Fibroblast of skin of scalp (primary cell): Measurements from ENCODE around the gene KIAA0825.
A peak's percentile ranks its signal among the peaks of the same experiment; 100 is the strongest.
"Not testable (repeated sequence)": the region's sequence is repeated elsewhere in the genome, so short reads cannot be mapped to it uniquely, and the experiment has no call there.

Source experiments
- DNase-seq: peaks from one replicate; pipeline ENCODE4 v3.0.0-alpha.2; 2013

KIAA0825 gene

DNA sequence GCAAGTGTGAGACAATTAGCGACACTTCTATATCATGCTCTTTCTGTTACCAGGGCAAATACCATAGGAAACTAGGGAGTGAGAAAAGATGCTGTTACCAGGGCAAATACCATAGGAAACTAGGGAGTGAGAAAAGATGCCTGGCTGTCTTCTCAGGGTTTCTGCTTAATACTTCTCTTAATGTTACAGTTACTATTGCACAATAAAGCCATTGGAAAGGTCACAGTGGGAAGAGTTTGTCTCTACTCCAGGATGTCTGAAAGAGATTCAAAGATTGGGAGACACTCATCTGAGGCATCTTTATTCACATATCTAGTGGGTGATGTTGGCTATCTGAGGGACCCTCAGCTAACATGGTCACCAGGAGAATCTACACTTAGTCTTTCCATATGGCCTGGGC lies 445.3 kb downstream of the KIAA0825 start:
- DNase-seq = no peak

DNA sequence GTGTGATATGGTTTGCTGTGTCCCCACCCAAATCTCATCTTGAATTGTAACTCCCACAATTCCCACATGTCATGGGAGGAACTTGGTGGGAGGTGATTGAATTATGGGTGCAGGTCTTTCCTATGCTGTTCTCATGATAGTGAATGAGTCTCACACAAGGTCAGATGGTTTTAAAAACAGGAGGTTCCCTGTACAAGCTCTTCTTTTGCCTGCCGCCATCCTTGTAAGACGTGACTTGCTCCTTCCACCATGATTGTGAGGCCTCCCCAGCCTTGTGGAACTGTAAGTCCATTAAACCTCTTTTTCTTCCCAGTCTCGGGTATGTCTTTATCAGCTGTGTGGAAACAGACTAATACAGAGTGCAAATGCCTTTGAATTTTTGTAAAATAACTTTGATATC lies 447.3 kb downstream of the KIAA0825 start:
- not testable (repeated sequence) for DNase-seq

DNA sequence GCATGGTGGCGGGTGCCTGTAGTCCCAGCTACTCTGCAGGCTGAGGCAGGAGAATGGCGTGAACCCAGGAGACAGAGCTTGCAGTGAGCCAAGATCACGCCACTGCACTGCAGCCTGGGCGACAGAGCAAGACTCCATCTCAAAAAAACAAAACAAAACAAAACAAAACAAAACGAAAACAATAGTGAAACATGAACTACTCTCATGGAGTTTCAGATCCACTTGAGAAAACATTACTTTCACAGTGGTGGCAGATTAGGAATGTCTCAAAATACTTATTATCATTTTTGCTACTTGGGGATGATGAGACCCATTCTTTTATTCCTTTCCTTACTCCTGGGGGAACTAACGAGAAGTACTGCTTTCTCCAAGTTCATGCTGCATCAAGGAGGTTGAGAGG lies 448.2 kb downstream of the KIAA0825 start:
- not testable (repeated sequence) for DNase-seq

DNA sequence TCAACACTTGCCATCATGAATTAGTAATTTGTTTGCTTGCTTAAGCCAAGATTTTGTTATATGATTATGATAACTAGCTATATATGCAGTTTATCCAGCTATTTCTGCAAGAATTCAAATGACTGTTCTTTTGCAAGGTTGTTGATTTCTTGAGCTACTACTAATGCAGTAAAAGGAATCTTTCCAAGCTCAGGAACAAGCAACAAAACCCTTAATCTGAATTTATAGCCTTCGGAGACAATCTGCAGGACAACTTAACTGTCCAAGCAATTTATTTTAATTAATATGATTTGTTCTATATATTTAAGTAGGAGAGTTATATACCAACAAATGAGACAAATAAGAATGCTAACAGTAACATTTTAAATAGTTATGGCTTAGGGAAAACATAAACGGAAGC lies 450.3 kb downstream of the KIAA0825 start:
- no peak for DNase-seq

DNA sequence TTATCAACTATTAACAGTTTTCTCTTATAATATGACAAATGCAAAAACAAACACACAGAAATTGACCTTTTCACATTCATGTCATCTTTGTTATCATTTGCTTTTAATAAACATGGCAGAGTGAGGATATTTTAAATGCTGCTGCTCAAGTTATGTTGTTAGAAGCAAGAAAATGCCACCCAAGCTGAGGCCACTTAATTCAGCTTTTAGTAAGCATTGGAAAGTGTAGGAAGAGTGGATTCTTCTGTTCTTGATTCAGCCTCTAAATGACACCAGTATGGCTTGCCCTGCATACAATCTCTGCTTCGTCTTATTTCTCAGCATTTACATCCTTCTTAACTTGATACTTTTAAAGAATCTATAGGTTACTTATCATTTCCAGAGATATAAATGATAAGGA lies 456.6 kb downstream of the KIAA0825 start:
- DNase-seq = no peak

DNA sequence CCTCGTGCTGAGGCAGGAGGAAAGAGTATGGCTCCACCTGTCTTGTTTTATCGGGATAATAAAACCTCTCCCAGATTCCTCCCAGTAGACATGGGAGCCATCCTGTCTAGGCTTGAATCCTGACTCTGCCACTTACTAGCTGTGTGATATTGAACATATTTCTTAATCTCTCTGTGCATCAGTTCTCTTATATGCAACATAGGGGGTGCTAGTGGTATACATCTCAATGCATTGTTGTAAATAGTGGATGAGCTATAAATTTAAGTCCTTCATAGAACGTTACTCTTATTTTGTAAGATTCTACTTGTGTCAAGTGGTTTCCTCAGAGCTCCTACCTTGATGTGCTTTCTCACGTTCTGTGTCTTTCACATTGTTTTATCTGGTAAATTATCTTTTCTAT lies 459.3 kb downstream of the KIAA0825 start:
- no peak for DNase-seq

DNA sequence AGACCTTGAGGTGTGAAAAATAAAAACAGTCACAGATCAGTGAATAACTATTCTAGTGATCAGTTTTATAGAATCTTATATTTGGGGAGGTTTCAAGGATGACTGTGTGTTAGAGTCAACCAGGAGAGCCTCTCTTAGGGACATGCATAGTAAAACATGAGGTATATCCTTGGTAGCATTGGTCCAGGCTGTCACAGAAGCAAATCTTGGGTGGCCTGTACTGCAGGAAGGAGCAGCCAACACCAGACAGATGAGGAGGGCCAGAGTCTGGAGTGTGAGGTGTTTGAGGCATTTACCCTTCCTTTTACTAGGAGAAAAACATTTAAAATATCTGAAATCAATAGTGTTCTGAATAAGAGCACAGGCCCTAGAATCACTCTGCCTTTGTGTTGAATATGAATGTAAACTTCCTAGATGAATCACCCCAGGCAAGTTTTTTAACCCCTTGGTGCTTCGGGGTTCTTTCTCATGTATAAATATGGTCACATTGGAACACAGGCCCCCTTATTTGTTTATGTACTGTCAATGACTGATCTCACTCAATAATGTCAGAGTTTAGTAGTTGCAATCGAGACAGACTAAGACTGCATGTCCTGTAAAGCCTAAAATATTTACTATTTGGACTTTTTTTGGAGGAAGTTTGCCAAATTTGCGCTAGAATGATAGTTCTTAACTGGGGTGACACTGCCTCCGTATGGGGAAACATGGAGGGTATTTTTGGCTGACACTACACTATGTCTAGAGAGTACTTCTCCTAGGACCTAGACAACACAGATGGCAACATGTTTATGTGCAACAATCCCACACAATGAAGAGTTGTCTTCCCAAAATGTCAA lies 460.5 kb downstream of the KIAA0825 start:
- no peak for DNase-seq

DNA sequence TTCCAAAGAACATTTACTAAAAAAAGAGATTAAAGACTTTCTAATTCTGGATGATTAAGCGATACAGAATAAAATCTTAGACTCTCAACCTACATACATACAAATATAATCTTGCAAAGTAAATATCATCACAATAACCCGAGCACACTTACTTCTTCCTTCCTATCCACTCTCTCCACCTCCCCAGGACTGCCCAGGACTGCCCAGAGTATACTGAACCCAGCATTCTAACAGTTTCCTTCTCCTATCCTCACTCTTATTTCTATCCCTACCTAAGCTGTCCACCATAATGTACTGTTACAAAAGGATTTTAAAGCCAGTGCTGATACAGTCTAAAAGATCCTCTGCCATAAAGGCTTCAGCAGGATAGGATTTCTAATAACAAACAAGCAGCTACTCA lies 463.7 kb downstream of the KIAA0825 start:
- DNase-seq = no peak

DNA sequence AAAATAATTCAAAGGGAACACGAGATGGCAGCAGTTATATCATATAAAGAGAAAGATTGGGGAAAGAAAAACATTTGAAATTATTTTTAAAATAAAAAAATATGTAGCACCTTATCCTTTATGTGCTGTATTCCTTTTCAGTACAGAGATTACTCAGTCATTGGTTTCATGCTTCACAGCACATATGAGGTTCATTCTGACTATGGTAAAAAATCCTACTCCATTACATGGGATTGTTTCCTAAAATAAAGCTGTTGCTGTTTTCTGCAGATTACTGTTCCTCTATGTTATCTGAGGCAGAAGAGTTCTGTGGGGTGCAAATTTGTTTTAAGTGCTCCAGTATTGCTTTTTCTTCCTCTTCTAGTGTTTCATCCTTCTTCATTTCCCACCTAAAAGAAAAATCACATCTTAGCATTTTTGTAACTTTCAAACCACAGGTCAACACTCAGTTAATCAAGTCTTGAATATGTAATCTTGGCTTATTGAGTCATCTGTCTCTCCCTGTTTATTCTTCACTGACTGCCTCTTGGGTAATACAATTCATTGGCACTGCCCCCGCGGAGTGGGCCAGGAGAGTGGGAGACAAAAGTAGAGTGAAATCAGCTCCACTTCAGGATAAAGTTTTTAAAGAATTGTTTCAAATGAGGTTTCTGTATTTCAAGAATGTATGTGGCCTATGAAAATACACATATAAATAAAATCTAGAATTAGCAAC lies 464.5 kb downstream of the KIAA0825 start:
- DNase-seq = no peak

DNA sequence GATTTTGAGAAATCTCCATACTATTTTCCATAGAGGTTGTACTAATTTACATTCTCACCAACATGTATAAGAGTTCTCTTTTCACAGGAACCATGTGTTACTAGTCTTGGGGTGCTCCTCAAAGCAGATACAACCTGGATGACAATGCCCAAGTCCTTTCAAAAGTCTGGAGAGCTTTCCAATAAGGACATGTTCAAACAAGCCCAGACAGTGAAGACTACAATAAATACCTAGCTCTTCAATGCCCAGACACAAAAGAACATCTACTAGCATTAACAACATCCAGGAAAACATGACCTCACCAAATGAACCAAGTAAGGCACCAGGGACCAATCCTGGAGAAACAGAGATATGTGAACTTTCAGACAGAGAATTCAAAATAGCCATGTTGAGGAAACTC lies 474.8 kb downstream of the KIAA0825 start:
- not testable (repeated sequence) for DNase-seq

DNA sequence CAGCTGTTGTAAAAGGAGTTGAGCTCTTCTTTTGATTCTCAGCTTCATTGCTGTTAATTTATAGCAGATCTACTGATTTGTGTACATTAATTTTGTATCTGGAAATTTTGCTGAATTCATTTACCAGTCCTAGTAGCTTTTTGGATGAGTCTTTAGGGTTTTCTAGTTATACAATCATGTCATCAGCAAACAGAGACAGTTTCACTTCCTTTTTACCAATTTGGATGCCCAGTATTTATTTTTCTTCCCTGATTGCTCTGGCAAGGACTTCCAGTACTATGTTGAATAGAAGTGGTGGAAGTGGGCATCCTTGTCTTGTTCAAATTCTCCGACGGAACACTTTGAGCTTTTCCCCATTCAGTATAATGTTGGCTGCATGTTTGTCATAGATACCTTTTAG lies 478.1 kb downstream of the KIAA0825 start:
- DNase-seq = no peak

DNA sequence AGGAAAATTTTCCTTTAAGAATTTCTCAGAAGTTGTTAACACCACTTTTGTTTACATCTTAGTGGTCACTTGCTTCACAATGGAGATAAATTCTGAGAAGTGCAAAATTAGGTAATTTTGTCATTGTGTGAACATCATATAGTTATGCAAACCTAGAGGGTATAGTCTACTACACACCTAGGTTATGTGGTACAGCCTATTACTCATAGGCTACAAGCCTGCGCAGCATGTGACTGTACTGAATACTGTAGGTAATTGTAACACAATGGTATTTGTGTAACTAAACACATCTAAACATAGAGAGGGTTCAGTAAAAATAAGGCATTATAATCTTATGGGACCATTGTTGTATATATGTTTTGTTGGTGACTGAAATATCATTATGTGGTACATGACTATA lies 488.3 kb downstream of the KIAA0825 start:
- DNase-seq = no peak

DNA sequence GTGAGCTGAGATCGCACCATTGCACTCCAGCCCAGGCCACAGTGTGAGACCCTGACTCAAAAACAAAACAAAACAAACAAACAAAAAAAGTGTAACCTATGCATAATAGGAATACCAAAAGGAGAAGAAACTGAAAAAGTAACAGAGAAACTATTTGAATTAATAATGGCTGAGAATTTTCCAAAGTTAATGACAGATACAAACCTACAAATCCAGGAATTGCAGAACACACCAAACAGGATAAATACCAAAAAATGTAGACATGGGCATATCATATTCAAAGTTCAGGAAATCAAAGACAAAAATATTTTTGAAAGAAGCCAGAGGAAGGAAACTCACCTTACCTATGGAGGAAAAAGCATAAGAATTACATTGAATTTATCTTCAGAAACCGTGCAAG lies 493.3 kb downstream of the KIAA0825 start:
- DNase-seq = no peak

DNA sequence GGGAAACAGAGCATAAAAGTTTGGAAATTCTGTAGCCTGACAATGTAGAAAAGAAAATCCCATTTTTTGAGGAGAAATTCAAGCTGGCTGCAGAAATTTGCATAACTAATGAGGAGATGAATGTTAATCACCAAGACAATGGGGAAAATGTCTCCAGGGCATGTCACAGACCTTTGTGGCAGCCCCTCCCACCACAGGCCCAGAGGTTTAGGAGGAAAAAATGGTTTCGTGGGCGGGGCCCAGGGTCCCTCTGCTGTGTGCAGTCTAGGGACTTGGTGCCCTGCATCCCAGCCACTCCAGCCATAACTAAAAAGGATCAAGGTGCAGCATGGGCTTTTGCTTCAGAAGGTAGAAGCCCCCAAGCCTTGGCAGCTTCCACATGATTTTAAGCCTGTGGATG lies 502.1 kb downstream of the KIAA0825 start:
- DNase-seq = not testable (repeated sequence)

DNA sequence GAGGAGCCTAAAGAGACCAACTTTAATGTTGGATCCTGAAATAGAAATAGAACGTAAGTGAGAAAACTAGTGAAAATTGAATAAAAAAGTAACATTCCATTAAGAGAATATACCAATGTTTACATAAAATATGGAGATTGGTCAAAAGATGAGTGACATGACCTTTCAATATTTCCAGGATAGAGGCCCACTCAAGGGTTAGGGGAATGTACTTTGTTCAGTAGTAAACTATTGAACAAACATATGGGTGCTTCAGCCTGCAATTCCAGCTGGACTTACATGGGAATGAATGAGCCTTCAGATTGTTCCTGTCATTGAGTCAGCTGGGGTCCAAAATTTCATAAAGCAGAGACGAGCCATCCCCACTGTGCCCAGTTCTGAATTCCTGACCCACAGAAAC lies 505.3 kb downstream of the KIAA0825 start:
- no peak for DNase-seq

DNA sequence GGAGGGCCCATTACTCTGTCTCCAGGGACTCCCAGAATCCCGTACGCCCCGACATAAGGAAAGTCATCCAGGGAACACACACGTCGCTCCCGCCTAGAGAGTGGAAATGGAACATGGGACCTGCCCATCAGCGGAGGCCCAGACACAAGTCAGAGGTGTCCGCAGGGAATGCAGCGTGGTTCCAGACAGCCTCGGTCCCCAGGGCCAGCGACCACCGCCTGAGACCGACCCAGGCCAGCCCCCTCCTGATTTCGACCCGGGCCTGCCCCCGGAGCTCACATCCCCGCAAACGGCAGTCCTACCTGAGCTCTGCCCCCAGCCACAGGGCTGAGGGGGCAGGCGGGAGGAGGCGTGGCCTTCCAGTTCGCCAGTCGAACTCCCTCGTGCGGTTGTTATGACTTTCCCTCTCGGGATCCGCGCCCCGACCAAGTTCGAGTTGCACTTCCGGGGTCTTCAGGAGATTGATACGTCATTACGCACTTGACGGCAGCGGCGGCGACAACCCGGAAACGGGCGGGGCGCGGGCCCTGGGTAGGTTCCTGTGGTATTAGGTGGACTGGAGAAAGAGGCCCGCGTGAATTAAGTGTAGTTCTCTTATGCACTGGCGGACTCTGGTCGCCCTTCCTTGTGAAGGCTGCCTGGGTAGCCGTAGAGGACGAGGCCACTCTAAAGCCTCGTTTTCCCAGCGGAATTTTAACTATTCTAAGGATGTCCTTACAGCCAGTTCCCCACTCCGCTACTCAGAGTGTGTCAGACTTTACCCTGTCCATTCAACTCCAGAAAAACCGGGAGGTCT lies 507.0 kb downstream of the KIAA0825 start:
- peak; percentile 96 for DNase-seq

DNA sequence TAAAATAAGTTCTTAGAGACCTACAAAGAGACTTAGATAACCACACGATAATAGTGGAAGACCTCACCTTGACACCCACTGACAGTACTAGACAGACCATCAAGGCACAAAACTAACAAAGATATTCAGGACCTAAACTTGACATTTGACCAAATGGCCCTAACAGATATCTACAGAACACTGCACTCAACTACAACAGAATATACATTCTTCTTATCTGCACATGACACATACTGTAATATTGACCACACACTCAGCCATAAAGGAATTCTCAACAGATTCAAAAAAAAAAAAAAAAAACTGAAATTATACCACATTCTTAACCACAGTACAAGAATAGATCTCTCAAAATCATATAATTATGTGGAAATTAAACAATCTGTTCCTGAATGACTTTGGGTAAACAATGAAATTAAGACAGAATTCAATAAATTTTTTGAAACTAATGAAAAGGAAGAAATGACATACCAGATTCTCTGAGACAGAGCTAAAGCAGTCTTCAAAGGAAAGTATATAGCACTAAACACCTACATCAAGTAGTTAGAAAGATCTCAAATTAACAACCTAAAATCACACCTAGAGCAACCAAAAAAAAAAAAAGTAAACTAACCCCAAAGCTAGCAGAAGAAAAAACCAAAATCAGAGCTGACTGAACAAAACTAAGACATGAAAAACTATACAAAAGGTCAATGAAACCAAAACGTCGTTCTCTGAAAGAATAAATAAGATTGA lies 514.7 kb downstream of the KIAA0825 start:
- DNase-seq = no peak
